Measurements from ENCODE around the gene NETO2. TPM values are rescaled to one million over a fixed set of nuclear protein-coding genes. Genes with fewer than 3 reads are reported as not detected.
"Not testable (repeated sequence)": the region's sequence is repeated elsewhere in the genome, so short reads cannot be mapped to it uniquely, and the experiment has no call there.

NETO2 gene
- total and polyA plus RNA-seq, 2 experiments from 2014 or later, result 4.0 to 14.6 TPM

DNA sequence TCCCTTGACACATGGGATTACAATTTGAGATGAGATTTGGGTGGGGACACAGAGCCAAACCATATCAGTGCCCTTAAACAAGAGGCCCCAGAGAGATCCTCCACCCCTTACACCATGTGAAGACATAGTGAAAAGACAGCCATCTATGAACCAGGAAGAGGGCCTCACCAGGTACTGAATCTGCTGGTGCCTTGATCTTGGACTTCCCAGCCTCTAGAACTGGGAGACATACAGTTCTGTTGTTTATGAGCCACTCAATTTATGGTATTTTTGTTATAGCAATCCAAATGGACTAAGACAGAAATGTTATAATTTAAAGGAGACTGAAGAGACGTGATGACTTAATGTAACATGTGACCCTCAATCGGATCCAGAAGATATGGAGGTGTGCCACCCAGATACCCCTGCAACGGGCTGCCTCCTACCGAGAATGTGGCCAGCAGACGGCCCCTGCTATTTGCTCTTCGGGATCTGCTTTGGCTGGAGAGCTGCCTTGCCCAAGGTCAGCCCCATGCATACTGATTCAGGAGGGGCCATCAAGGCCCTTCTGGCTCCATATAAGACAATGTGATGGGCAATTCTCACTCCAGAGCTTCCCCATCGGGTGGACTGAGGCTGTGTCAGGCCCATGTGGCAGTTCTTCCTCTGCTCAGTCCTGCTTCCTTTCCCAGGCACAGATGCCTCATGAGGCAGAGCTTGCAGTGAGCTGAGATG, 80.6 kb downstream of the NETO2 start:
- Histone ChIP-seq H4K20me1 (ENCODE audit: insufficient read depth) (no peaks in the 10 kb centered on the region), H3F3A (ENCODE audit: insufficient read depth) (no peaks in the 10 kb centered on the region), H3K36me3 (ENCODE audit: low read depth) (no peaks in the 10 kb centered on the region), H3K27me3 (replicated peaks; ENCODE audit: insufficient read depth) (no peaks in the 10 kb centered on the region), H3K27ac (no peak overlapping the region), H3K9me3 (ENCODE audit: low read depth) (no peaks in the 10 kb centered on the region), H3K4me2 (ENCODE audit: unreplicated experiment) (no peak overlapping the region), H3K79me2 (ENCODE audit: insufficient read depth) (no peaks in the 10 kb centered on the region), H3K4me3 (no peak overlapping the region), H3K4me1 (ENCODE audit: insufficient read depth) (no peaks in the 10 kb centered on the region), H2AFZ (no peak overlapping the region), H3K9me2 (ENCODE audit: insufficient read depth) (no peaks in the 10 kb centered on the region), H3K9ac (no peak overlapping the region)
- TF ChIP-seq EZH2 (IDR thresholded peaks at IDR 0.05; ENCODE audit: insufficient read depth, poor library complexity, severe bottlenecking), result no peak
- in situ Hi-C loops (cut with MboI), result no loop called here
- no peak for DNase-seq
- 44 to 52% methylated on average over 7 of the region's 7 CpGs for WGBS, 2 experiments (ENCODE audit: low coverage in 1 of 2, low lambda C conversion rate in 2 of 2, missing lambda C conversion rate in 2 of 2)

GRCh38 chr16:47061204-47061603, 82.5 kb downstream of the NETO2 start:
- Histone ChIP-seq H4K20me1 (ENCODE audit: insufficient read depth) (no peaks in the 10 kb centered on the region), H3K27ac (no peak overlapping the region), H3K36me3 (ENCODE audit: low read depth) (no peaks in the 10 kb centered on the region), H3K9me3 (ENCODE audit: low read depth) (no peaks in the 10 kb centered on the region), H3K9me2 (ENCODE audit: insufficient read depth) (no peaks in the 10 kb centered on the region), H3K9ac (no peak overlapping the region), H3K4me1 (ENCODE audit: insufficient read depth) (no peaks in the 10 kb centered on the region), H3K4me2 (ENCODE audit: unreplicated experiment) (no peak overlapping the region), H3K4me3 (no peak overlapping the region), H3F3A (ENCODE audit: insufficient read depth) (no peaks in the 10 kb centered on the region), H3K79me2 (ENCODE audit: insufficient read depth) (no peaks in the 10 kb centered on the region), H2AFZ (no peak overlapping the region), H3K27me3 (replicated peaks; ENCODE audit: insufficient read depth) (no peaks in the 10 kb centered on the region)
- no peak for DNase-seq
- WGBS, 2 experiments (ENCODE audit: low coverage in 1 of 2, low lambda C conversion rate in 2 of 2, missing lambda C conversion rate in 2 of 2), result 55 to 58% methylated on average over 12 of the region's 12 CpGs
- TF ChIP-seq EZH2phosphoT487 (IDR thresholded peaks at IDR 0.05; ENCODE audit: insufficient read depth, low read depth), result no peak
- no peak for TF ChIP-seq EZH2 (IDR thresholded peaks at IDR 0.05; ENCODE audit: insufficient read depth, poor library complexity, severe bottlenecking)
- in situ Hi-C loops (cut with MboI), result no loop called here

DNA sequence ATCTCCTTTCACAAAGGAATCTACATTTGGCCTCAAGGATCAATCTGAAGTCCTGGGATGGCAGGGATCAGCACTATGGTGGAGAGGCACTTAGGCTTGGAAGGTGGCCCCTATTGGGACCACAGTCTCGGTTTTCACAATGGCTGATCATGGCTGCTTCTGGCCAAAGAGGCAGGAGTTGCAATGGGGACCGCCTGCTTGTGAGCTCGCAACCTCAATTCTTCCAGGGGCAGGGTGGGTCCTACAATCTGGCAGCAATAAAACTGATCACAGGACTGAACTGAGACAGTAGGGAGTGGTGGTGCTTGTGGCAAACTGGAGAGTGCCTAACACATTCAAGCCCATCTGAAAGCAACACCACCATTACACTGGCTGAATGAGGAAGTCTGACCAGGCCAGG, 83.1 kb downstream of the NETO2 start:
- 47 to 53% methylated on average over 3 of the region's 3 CpGs for WGBS, 2 experiments (ENCODE audit: low coverage in 1 of 2, low lambda C conversion rate in 2 of 2, missing lambda C conversion rate in 2 of 2)
- Histone ChIP-seq H4K20me1 (ENCODE audit: insufficient read depth) (no peaks in the 10 kb centered on the region), H3K9me2 (ENCODE audit: insufficient read depth) (no peaks in the 10 kb centered on the region), H3K27me3 (replicated peaks; ENCODE audit: insufficient read depth) (no peaks in the 10 kb centered on the region), H3K27ac (no peak overlapping the region), H3F3A (ENCODE audit: insufficient read depth) (no peaks in the 10 kb centered on the region), H3K4me1 (ENCODE audit: insufficient read depth) (no peaks in the 10 kb centered on the region), H3K36me3 (ENCODE audit: low read depth) (no peaks in the 10 kb centered on the region), H3K79me2 (ENCODE audit: insufficient read depth) (no peaks in the 10 kb centered on the region), H3K4me2 (ENCODE audit: unreplicated experiment) (no peak overlapping the region), H2AFZ (no peak overlapping the region), H3K9ac (no peak overlapping the region), H3K4me3 (no peak overlapping the region), H3K9me3 (ENCODE audit: low read depth) (no peaks in the 10 kb centered on the region)
- no peak for TF ChIP-seq EZH2phosphoT487 (IDR thresholded peaks at IDR 0.05; ENCODE audit: insufficient read depth, low read depth)
- no peak for TF ChIP-seq EZH2 (IDR thresholded peaks at IDR 0.05; ENCODE audit: insufficient read depth, poor library complexity, severe bottlenecking)
- in situ Hi-C loops (cut with MboI), result no loop called here
- DNase-seq, result no peak

DNA sequence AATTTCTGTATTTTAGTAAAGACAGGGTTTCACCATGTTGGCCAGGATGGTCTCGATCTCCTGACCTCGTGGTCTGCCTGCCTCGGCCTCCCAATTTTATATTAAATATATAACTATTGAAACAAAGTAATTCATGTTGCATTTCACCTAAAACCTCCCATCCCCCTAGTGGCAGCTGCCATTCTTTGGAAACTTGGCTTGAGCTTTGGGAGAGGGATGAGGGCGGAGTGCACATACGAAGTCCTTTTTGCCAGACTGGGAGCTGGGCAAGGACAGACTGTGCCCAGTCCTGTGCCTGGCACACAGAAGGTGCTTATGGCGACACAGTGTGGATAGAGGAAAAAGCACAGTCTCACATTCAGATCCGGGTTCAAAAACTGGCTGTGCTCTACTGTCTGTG, 83.8 kb downstream of the NETO2 start:
- Histone ChIP-seq H2AFZ (no peak overlapping the region), H3K27me3 (replicated peaks; ENCODE audit: insufficient read depth) (no peaks in the 10 kb centered on the region), H3K9me2 (ENCODE audit: insufficient read depth) (no peaks in the 10 kb centered on the region), H4K20me1 (ENCODE audit: insufficient read depth) (no peaks in the 10 kb centered on the region), H3K79me2 (ENCODE audit: insufficient read depth) (no peaks in the 10 kb centered on the region), H3K9me3 (ENCODE audit: low read depth) (no peaks in the 10 kb centered on the region), H3K9ac (no peak overlapping the region), H3K27ac (no peak overlapping the region), H3K4me2 (ENCODE audit: unreplicated experiment) (no peak overlapping the region), H3F3A (ENCODE audit: insufficient read depth) (no peaks in the 10 kb centered on the region), H3K4me3 (no peak overlapping the region), H3K4me1 (ENCODE audit: insufficient read depth) (no peaks in the 10 kb centered on the region), H3K36me3 (ENCODE audit: low read depth) (no peaks in the 10 kb centered on the region)
- no peak for DNase-seq
- in situ Hi-C loops (cut with MboI), result no loop called here
- 42 to 47% methylated on average over 7 of the region's 7 CpGs for WGBS, 2 experiments (ENCODE audit: low coverage in 1 of 2, low lambda C conversion rate in 2 of 2, missing lambda C conversion rate in 2 of 2)
- TF ChIP-seq EZH2phosphoT487 (IDR thresholded peaks at IDR 0.05; ENCODE audit: insufficient read depth, low read depth) (no peak), EZH2 (IDR thresholded peaks at IDR 0.05; ENCODE audit: insufficient read depth, poor library complexity, severe bottlenecking) (no peak)

DNA sequence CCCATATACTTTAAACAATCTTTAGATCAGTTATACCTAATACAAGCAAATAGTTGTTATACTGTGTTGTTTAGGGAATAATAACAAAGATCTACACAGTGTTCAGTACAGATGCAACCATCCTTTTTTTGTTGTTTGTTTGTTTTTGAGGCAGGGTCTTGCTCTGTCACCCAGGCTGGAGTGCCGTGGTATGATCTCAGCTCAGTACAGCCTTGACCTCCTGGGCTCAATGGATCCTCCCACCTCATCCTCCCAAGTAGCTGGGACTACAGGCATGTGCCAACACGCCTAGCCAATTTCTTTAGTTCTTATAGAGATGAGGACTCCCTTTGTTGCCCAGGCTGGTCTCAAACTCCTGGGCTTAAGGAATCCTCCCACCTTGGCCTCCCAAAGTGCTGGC, 84.6 kb downstream of the NETO2 start:
- H3F3A ChIP-seq (ENCODE audit: insufficient read depth); H2AFZ ChIP-seq; H3K9ac ChIP-seq; H3K27ac ChIP-seq; H3K9me2 ChIP-seq (ENCODE audit: insufficient read depth); H3K79me2 ChIP-seq (ENCODE audit: insufficient read depth); H3K4me2 ChIP-seq (ENCODE audit: unreplicated experiment); H3K4me3 ChIP-seq; DNase-seq; H3K36me3 ChIP-seq (ENCODE audit: low read depth); H3K27me3 ChIP-seq (replicated peaks; ENCODE audit: insufficient read depth); H3K9me3 ChIP-seq (ENCODE audit: low read depth); H3K4me1 ChIP-seq (ENCODE audit: insufficient read depth); in situ Hi-C loops (cut with MboI); H4K20me1 ChIP-seq (ENCODE audit: insufficient read depth): not testable (repeated sequence)
- 22 to 41% methylated on average over 2 of the region's 2 CpGs for WGBS, 2 experiments (ENCODE audit: low coverage in 1 of 2, low lambda C conversion rate in 2 of 2, missing lambda C conversion rate in 2 of 2)

All from GM23248 (cell line).